Heart left ventricle (tissue), 16 donors: ENCODE results near the gene ADGRG1. TPM values are rescaled to one million over a fixed set of nuclear protein-coding genes. Genes with fewer than 3 reads are reported as not detected.

Experiments used
- ATAC-seq, 4 donors: fragments of 200-7000 bp; cut with Tn5 transposase; one replicate each; pipeline ENCODE4 v1.9.1; 2020 to 2022; ENCODE audit warnings: moderate library complexity in 4 of 4, mild to moderate bottlenecking in 3 of 4, moderate number of reproducible peaks in 1 of 4
- DNase-seq, 5 donors: peaks; one replicate each; pipeline ENCODE4 v3.0.0-alpha.2; 2020
- H3K27ac ChIP-seq, 12 donors: fragments of 200-600 bp; sonication (generic) in 4 of 12; one replicate each; pipeline versions ENCODE4 v1.5.0 to v1.8.0; 2016 to 2022; ENCODE audit warnings: mild to moderate bottlenecking in 2 of 12
- H3K27me3 ChIP-seq, 9 donors: fragments of 200-600 bp; sonication (generic) in 2 of 9; one replicate each; pipeline versions ENCODE4 v1.5.1 to v1.8.0; 2016 to 2022; ENCODE audit warnings: mild to moderate bottlenecking in 3 of 9
- H3K36me3 ChIP-seq, 9 donors: fragments of 200-600 bp; sonication (generic) in 2 of 9; one replicate each; pipeline versions ENCODE4 v1.5.0 to v1.8.0; 2018 to 2022; ENCODE audit warnings: mild to moderate bottlenecking in 2 of 9
- H3K4me1 ChIP-seq, 12 donors: fragments of 200-600 bp; sonication (generic) in 4 of 12; one replicate each; pipeline versions ENCODE4 v1.5.0 to v1.8.0; 2016 to 2022; ENCODE audit warnings: mild to moderate bottlenecking in 3 of 12
- H3K4me3 ChIP-seq, 12 donors: fragments of 200-600 bp; sonication (generic) in 4 of 12; one replicate each; pipeline versions ENCODE4 v1.5.0 to v1.8.0; 2017 to 2022; ENCODE audit warnings: mild to moderate bottlenecking in 9 of 12, moderate library complexity in 4 of 12
- H3K9me3 ChIP-seq, 12 donors: fragments of 200-600 bp; sonication (generic) in 4 of 12; one replicate each; pipeline versions ENCODE4 v1.5.0 to v1.8.0; 2016 to 2022; ENCODE audit warnings: mild to moderate bottlenecking in 1 of 12
- POLR2A ChIP-seq, 2 donors: fragments of 450-650 bp; IDR thresholded peaks; one replicate each; pipeline ENCODE4 v1.6.1; 2017; ENCODE audit warnings: antibody characterized with exemption in 2 of 2, mild to moderate bottlenecking in 2 of 2, moderate library complexity in 2 of 2
- WGBS, 4 donors: extraction: QIAGEN DNeasy Blood & Tissue Kit in 2 of 4; methylation state at CpG; one replicate each; pipeline versions ENCODE4 v1.1.5 to v1.1.7; 2013 to 2018; 5-methylcytosine and 5-hydroxymethylcytosine counted together
- intact Hi-C, 10 donors: fragments of 100-400 bp; cut with DNase I; formaldehyde crosslinking; loops; one replicate each; pipeline versions ENCODE4 v1.11.1 to v1.14.2; 2022
- polyA plus RNA-seq, 2 donors: library from polyadenylated mRNA; stranded (reverse); fragments of 200-250 nt; gene quantifications; one replicate each; pipeline ENCODE4 v1.2.3, GENCODE V29; 2013
- total RNA-seq, 9 donors: library from RNA; depleted of rRNA in 2 of 9; stranded (reverse); fragments of >200 nt in 2 of 9; fragmentation: NEBNext Ultra II Directional in 3 of 9; extraction: Animal tissue kit (Norgen Biotek cat#: 25700) in 3 of 9; gene quantifications; one replicate each; pipeline versions ENCODE4 v1.1.0 to v1.2.4, GENCODE V29; 2016 to 2023
- TF ChIP-seq, protein P1 (sequence below), 12 donors: fragments of 200-600 bp; sonication (generic) in 4 of 12; IDR thresholded peaks; one replicate each; pipeline versions ENCODE4 v1.5.0 to v1.8.0; 2018 to 2022; ENCODE audit warnings: antibody characterized with exemption in 12 of 12, mild to moderate bottlenecking in 5 of 12
- donor health status: ischemic (EF 13 %, LVEDD 7.1; RV severe dilation, severe dysfunction).
- donor health status: healthy with polysubstance abuse.
- donor health status: DM: no; HTN: yes; CAD: no.
- donor health status: DM: no; HTN: no; CAD: no.
- donor health status: ischemic (EF 25% LVEDD 6.9; RV normal size, moderate dysfunction).
- donor health status: ischemic (EF 25% LVEDD 5.7; RV mildly dilated, moderate dysfunction).
- donor health status: healthy.
- donor health status: DM: yes; HTN: yes; CAD: no.
- donor health status: ischemic (EF 35%, LVEDD 5.7; RV mildly dilated, moderate dysfunction).
- donor health status: nonischemic (EF 11% LVEDD 7.7; RV severe dilation, severe dysfunction).
- donor health status: DM: yes; HTN: yes; CAD: no.
- donor health status: PGD.
- donor health status: ischemic (EF 29% LVEDD 5.4; RV normal size, mild dysfunction).
- donor health status: nonischemic (EF 23%, LVEDD 6.1; RV moderate dilation, normal function).

The ADGRG1 gene
- total and polyA plus RNA-seq, 11 donors, result 14.1 to 65.2 (median 17.5) TPM

DNA sequence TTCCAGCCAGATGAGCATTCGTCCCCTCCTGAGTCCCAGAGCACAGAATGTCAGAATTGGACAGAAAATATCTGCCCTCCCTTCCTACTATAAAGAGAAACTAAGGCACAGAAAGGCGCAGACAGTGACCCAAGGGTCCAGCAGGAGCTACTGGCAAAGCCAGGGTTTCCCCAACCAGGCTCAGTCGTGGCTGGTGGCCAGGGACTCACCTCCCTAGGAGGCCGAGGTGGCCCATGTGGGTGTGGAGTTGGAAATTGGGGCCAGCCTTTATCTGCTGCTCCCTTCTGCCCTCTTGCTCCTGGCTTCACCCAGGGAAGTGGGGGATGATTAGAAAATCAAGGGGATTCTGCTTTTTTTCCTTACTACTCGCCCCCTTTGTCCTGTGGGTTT lies 67.2 kb downstream of the ADGRG1 start:
- H3K36me3 ChIP-seq, result no peaks in the 10 kb centered on the region
- peaks cover 0 to 5% (median 0%) of the 10 kb centered on the region in 12 donors for H3K4me1 ChIP-seq
- ATAC-seq (no peak), DNase-seq (no peak)
- no peak overlapping the region for H3K27ac ChIP-seq
- no peak for TF ChIP-seq POLR2A (IDR thresholded peaks at IDR 0.05)
- TF ChIP-seq, protein P1, sequence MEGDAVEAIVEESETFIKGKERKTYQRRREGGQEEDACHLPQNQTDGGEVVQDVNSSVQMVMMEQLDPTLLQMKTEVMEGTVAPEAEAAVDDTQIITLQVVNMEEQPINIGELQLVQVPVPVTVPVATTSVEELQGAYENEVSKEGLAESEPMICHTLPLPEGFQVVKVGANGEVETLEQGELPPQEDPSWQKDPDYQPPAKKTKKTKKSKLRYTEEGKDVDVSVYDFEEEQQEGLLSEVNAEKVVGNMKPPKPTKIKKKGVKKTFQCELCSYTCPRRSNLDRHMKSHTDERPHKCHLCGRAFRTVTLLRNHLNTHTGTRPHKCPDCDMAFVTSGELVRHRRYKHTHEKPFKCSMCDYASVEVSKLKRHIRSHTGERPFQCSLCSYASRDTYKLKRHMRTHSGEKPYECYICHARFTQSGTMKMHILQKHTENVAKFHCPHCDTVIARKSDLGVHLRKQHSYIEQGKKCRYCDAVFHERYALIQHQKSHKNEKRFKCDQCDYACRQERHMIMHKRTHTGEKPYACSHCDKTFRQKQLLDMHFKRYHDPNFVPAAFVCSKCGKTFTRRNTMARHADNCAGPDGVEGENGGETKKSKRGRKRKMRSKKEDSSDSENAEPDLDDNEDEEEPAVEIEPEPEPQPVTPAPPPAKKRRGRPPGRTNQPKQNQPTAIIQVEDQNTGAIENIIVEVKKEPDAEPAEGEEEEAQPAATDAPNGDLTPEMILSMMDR (IDR thresholded peaks at IDR 0.05), result no peak
- 70 to 87% (median 76%) methylated on average over 5 of the region's 5 CpGs for WGBS, 4 donors
- H3K4me3 ChIP-seq, result no peak overlapping the region
- intact Hi-C loops, result no loop called here
- H3K9me3 ChIP-seq, result no peaks in the 10 kb centered on the region
- no peaks in the 10 kb centered on the region for H3K27me3 ChIP-seq

DNA sequence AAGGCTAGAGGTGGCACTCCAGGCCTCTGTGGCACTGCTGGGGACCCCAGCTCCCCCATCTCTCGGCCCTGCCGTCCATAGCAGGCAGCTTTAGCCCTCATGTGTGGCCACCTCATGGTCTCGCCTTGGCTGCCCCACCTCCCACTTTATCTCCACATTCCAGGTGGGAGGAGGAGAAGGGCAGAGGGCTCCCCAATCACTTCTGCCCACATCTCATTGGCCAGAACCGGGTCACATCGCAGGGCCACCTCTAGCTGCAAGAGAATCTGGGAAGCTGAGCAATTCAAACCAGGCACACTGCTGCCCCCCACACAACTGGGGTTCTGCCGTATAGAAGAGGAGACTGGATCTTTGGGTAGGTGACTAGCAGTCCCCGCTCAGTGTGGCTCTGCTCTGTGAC lies 67.8 kb downstream of the ADGRG1 start:
- H3K4me3 ChIP-seq, result no peak overlapping the region
- 88 to 92% (median 90%) methylated on average over 7 of the region's 7 CpGs for WGBS, 4 donors
- H3K27ac ChIP-seq, result no peak overlapping the region
- intact Hi-C loops, result no loop called here
- no peak for DNase-seq
- no peaks in the 10 kb centered on the region for H3K27me3 ChIP-seq
- no peaks in the 10 kb centered on the region for H3K36me3 ChIP-seq
- no peak for TF ChIP-seq POLR2A (IDR thresholded peaks at IDR 0.05)
- TF ChIP-seq, protein P1 (IDR thresholded peaks at IDR 0.05), result no peak
- no peak for ATAC-seq
- H3K9me3 ChIP-seq, result no peaks in the 10 kb centered on the region
- H3K4me1 ChIP-seq, result no peaks in the 10 kb centered on the region

DNA sequence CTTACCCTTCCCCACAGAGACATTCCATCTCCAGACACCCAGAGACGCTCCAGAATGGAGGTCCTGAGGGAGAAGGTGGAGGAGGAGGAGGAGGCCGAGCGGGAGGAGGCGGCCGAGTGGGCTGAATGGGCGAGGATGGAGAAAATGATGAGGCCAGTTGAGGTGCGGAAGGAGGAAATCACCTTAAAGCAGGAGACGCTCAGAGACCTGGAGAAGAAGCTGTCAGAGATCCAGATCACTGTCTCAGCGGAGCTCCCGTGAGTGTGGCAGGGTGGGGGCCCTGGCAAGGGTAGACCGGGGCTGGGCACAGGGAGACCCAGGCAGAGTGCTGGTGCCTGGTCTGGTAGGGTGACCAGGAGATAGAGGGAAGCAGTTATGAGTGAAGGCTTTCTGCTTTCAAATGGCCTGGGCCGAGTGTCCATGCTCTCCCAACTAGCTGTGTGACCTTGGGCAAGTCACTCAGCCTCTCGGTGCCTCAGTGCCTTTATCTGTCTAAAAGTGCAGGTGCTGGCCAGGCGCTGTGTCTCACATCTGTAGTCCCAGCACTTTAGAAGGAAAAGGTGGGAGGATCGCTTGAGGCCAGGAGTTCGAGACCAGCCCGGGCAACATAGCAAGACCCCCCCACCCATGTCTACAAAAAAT lies 69.6 kb downstream of the ADGRG1 start:
- Histone ChIP-seq H3K4me1 (no peaks in the 10 kb centered on the region), H3K27me3 (no peaks in the 10 kb centered on the region), H3K9me3 (no peaks in the 10 kb centered on the region), H3K4me3 (no peak overlapping the region), H3K36me3 (no peaks in the 10 kb centered on the region), H3K27ac (no peak overlapping the region)
- no peak for DNase-seq
- intact Hi-C loops, result no loop called here
- TF ChIP-seq, protein P1 (IDR thresholded peaks at IDR 0.05), result no peak
- no peak for TF ChIP-seq POLR2A (IDR thresholded peaks at IDR 0.05)
- WGBS, 4 donors, result 89 to 94% (median 94%) methylated on average over 17 of the region's 17 CpGs
- no peak for ATAC-seq

DNA sequence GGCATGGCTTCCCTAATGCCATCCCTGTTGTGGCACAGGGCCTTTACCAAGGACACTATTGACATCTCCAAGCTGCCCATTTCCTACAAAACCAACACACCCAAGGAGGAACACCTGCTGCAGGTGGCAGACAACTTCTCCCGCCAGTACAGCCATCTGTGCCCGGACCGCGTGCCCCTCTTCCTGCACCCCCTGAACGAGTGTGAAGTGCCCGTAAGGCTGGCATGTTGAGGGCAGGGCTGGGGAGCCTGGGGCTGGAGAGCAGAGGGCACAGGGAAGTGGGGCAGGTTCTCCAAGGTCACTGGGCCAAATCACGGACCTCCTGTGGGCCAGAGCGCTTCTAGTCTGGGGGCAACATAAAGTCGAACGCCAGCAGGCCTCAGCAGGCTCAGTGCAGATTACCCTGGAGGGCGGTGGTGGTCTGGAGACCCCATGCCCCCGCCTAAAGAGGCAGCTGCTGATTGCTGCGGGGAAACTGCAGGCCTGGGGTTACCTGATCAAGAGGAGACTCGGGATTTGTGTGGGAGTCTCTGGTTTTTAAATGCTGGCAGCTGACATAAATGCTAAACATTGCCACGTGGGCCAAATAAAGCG lies 70.5 kb downstream of the ADGRG1 start:
- no peak for ATAC-seq
- intact Hi-C loops, result no loop called here

More for the DNA sequence above, 70.5 kb downstream of the ADGRG1 start:
- Histone ChIP-seq H3K27me3 (no peaks in the 10 kb centered on the region), H3K4me1 (no peaks in the 10 kb centered on the region), H3K36me3 (no peaks in the 10 kb centered on the region), H3K9me3 (no peaks in the 10 kb centered on the region), H3K4me3 (no peak overlapping the region), H3K27ac (no peak overlapping the region)
- no peak for DNase-seq
- 84 to 90% (median 89%) methylated on average over 12 to 16 of the region's 16 CpGs for WGBS, 4 donors
- TF ChIP-seq POLR2A (IDR thresholded peaks at IDR 0.05), result no peak
- TF ChIP-seq, protein P1 (IDR thresholded peaks at IDR 0.05), result no peak
